NCI-H526 treated with DMSO at 0.1 percent for 48 hours (cell line): ENCODE results near the gene HP.
"Not testable (repeated sequence)": the region's sequence is repeated elsewhere in the genome, so short reads cannot be mapped to it uniquely, and the experiment has no call there.

Experiments used
- DNase-seq: peaks from one replicate; lab custom pipeline; 2025; lab: John Stamatoyannopoulos, UW

HP gene

GRCh38 chr16:72043539-72043938 lies 10.8 kb upstream of the HP start:
- no peak for DNase-seq

GRCh38 chr16:72044296-72044695 lies 10.0 kb upstream of the HP start:
- DNase-seq = no peak

DNA sequence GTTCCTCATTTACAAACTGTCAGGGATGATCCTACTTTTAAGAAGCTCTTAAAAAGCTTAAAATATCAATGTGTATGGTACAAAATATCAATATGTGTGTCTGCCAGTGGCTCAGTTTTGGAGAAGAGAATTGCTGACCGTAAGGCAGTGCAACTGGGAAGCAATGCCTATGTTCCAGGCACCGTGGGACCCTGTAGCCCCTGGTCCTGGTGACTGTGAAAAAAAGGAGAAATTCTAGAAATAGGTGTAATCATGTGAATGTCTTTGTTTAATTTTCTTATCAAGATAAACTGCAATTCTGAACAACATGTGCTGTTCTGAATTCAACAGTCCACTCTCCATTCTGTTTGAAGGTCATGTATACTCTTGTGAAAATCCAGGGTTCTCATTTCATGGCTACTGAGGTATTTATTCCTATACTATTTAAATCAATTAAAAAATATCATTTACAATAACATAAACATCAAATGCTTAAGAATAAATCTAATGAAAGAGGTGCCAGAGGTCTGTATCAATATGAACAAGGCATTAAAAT lies 9.4 kb upstream of the HP start:
- no peak for DNase-seq

- no peak for DNase-seq
Measured at GRCh38 chr16:72049110-72049509, 5.2 kb upstream of the HP start.

- DNase-seq = no peak
Measured at GRCh38 chr16:72050769-72051464, 3.4 kb upstream of the HP start.

GRCh38 chr16:72051818-72052217 lies 2.5 kb upstream of the HP start:
- no peak for DNase-seq

DNA sequence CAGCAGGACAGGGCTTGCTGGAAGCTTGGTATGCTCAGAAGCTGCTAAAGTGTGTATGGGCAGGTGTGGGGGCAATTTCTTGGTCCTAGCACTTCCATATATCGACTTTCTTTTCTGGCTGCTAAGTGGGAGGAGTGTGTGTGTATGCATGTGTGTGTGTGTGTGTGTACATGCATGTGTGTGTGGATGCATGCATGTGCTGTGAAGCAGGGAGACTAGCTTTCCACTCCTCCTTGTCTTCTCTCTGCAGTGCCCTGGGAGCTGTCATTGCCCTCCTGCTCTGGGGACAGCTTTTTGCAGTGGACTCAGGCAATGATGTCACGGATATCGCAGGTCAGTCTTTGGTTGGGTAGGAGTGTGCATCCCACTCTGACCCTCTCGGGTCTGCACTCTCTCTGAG lies 1.6 kb downstream of the HP start:
- DNase-seq = no peak

GRCh38 chr16:72057313-72057712 lies 3.0 kb downstream of the HP start:
- not testable (repeated sequence) for DNase-seq

DNA sequence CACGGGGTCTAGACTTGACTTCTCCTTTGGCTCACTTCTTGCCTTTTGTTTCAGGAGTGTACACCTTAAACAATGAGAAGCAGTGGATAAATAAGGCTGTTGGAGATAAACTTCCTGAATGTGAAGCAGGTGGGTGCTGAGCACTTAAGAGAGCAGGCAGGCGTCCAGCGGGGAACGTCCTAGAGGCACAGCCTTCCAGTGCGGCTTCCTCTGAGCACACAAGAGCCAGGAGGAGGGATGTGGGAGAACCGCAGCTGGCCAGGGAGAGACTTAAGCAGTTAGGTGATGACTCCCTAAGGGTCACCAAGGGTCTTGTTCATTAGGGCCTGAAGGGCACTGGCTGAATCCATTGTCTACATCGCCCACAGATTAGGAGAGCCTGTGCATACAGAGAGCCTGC lies 4.8 kb downstream of the HP start:
- not testable (repeated sequence) for DNase-seq

GRCh38 chr16:72060405-72060804 lies 6.1 kb downstream of the HP start:
- DNase-seq = no peak

GRCh38 chr16:72061564-72061963 lies 7.3 kb downstream of the HP start:
- DNase-seq = no peak

DNA sequence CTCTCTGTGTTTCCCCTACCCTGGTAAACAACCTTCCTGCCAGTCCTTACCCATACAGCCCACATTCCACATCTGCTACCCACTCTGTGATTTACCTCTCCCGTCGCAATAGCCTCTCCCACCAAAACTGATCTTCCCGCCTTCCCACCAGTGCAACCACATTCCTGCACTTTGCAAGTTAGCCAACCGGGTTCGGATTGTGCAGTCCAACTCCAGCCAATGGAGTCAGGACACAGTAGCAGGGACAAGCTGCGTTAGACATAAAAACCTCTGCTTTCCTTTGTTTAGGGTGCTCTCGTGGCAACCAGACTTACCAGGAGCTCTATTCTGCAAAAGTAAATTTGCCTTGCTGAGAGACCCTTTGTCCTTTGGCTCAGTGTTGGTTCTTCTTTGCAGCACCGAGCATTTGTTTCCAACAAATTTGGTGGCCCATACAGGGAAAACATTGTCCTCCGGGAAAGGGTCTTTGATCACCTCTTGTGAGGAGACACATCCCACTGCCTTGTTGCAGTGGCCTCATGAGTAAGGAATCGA lies 10.1 kb downstream of the HP start:
- no peak for DNase-seq

GRCh38 chr16:72066747-72067146 lies 12.4 kb downstream of the HP start:
- DNase-seq = no peak

- no peak for DNase-seq
Measured at GRCh38 chr16:72068930-72069329, 14.6 kb downstream of the HP start.

DNA sequence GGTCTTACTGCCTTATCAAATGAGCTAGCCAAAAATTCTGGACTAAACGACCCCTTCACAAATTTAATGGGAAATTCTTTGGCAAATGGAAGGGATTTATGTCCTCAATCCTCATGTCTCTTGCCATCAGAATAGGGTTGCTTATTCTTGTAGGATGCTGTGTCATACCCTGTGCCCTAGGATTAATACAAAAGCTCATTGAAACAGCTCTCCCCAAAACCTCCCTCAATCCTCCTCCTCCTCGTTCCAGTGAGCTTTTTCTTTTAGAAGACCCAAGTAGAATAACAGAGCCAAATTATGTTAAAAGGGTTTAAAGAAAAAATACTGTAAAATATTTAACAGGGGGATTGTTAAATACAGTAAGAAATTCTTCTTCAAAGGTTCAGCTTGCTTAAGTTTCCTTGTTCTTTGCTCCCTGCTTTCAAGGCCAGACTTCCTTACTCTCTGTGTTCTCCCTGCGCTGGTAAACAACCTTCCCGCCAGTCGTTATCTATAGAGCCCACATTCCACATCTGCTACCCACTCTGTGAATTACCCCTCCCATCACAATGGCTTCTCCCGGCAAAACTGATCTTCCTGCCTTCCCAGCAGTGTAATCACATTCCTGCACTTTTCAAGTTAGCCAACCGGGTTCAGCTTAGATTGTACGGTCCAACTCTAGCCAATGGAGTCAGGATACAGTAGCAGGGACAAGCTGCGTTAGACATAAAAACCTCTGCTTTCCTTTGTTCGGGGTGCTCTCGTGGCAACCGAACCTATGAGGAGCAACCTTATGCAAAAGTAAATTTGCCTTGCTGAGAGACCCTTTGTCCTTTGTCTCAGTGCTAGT lies 18.4 kb downstream of the HP start:
- no peak for DNase-seq

GRCh38 chr16:72073560-72074230 lies 19.4 kb downstream of the HP start:
- DNase-seq = no peak

DNA sequence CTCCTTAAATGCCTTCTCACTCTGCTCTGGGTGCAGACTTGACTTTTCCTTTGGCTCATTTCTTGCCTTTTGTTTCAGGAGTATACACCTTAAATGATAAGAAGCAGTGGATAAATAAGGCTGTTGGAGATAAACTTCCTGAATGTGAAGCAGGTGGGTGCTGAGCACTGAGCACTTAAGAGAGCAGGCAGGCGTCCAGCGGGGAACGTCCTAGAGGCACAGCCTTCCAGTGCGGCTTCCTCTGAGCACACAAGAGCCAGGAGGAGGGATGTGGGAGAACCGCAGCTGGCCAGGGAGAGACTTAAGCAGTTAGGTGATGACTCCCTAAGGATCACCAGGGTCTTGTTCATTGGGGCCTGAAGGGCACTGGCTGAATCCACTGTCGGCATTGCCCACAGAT lies 20.8 kb downstream of the HP start:
- not testable (repeated sequence) for DNase-seq

- not testable (repeated sequence) for DNase-seq
Measured at GRCh38 chr16:72076991-72077706, 22.8 kb downstream of the HP start.

GRCh38 chr16:72083778-72084404 lies 29.6 kb downstream of the HP start:
- no peak for DNase-seq

DNA sequence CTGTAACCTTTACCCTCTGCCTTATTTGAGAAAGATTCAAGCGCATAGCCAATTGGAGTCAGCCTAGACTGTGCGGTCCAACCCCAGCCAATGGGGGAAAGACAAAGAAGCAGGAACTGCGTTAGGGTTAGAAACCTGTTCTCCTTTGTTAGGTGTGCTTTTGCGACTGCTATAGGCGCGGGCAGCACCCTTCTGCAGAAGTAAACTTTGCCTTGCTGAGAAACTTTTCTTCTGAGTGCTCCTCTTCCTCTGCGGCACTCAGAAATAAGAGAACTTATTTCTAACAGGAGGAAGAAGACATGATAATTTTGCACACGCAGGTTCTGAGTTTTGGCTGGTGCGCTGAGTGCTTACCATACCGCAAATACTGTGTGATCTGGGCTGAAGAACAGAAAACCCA lies 30.1 kb downstream of the HP start:
- no peak for DNase-seq

- DNase-seq = no peak
Measured at GRCh38 chr16:72085002-72085401, 30.7 kb downstream of the HP start.
